Smooth muscle cell (in vitro differentiated cells): Measurements from ENCODE around the gene PALMD. TPM values are rescaled to one million over a fixed set of nuclear protein-coding genes. Genes with fewer than 3 reads are reported as not detected.

Source experiments
- DNase-seq: peaks from one replicate; lab custom pipeline; 2025; ENCODE audit not compliant: unreplicated experiment; lab: John Stamatoyannopoulos, UW
- H2AFZ ChIP-seq: fragments of 200-600 bp; sonication (generic); 2 replicates; pipeline ENCODE4 v1.6.0; 2016; ENCODE audit warnings: antibody characterized with exemption, low read depth, mild to moderate bottlenecking
- H3F3A ChIP-seq: fragments of 200-600 bp; sonication (generic); 2 replicates; pipeline ENCODE4 v1.6.0; 2017; ENCODE audit warnings: antibody characterized with exemption, low read depth
- H3K27ac ChIP-seq: fragments of 200-600 bp; sonication (generic); 2 replicates; pipeline ENCODE4 v1.5.1; 2016; ENCODE audit warnings: low read depth, mild to moderate bottlenecking
- H3K27me3 ChIP-seq: fragments of 200-600 bp; sonication (generic); 2 replicates; pipeline ENCODE4 v1.6.1; 2016; ENCODE audit warnings: low read depth, mild to moderate bottlenecking
- H3K36me3 ChIP-seq: fragments of 200-600 bp; sonication (generic); 2 replicates; pipeline ENCODE4 v1.5.1; 2016; ENCODE audit warnings: low read depth
- H3K4me1 ChIP-seq: fragments of 200-600 bp; sonication (generic); 2 replicates; pipeline ENCODE4 v1.5.1; 2016; ENCODE audit warnings: low read depth
- H3K4me2 ChIP-seq: fragments of 200-600 bp; sonication (generic); 2 replicates; pipeline ENCODE4 v1.6.0; 2016; ENCODE audit warnings: mild to moderate bottlenecking
- H3K4me3 ChIP-seq: fragments of 200-600 bp; sonication (generic); 2 replicates; pipeline ENCODE4 v1.5.1; 2016; ENCODE audit warnings: mild to moderate bottlenecking
- H3K79me2 ChIP-seq: fragments of 200-600 bp; sonication (generic); 2 replicates; pipeline ENCODE4 v1.6.0; 2016; ENCODE audit warnings: low read depth, mild to moderate bottlenecking
- H3K9ac ChIP-seq: fragments of 200-600 bp; sonication (generic); 2 replicates; pipeline ENCODE4 v1.6.0; 2016; ENCODE audit warnings: low read depth
- H3K9me3 ChIP-seq: fragments of 200-600 bp; sonication (generic); replicated peaks from 2 replicates; pipeline ENCODE4 v1.5.1; 2016; ENCODE audit warnings: low read depth
- H4K20me1 ChIP-seq: fragments of 200-600 bp; sonication (generic); 2 replicates; pipeline ENCODE4 v1.6.0; 2016; ENCODE audit warnings: low read depth
- CTCF ChIP-seq: fragments of 200-600 bp; sonication (generic); IDR thresholded peaks from 2 replicates; pipeline ENCODE4 v1.5.1; 2017; ENCODE audit warnings: borderline replicate concordance, mild to moderate bottlenecking, antibody characterized with exemption; ENCODE audit not compliant: insufficient read depth, poor library complexity, severe bottlenecking
- WGBS: methylation state at CpG from one replicate; pipeline ENCODE4 v1.1.7; 2016; ENCODE audit warnings: low lambda C conversion rate; 5-methylcytosine and 5-hydroxymethylcytosine counted together
- polyA plus RNA-seq: library from polyadenylated mRNA; unstranded; fragments of >200 nt; fragmentation: Nextera tagmentation; extraction: Ambion mirVana; gene quantifications from 2 replicates; pipeline ENCODE4 v1.2.1, GENCODE V29; 2016
- total RNA-seq: library from RNA; depleted of rRNA; stranded (reverse); fragments of >200 nt; gene quantifications from 2 replicates; pipeline ENCODE4 v1.2.3, GENCODE V29; 2014

Gene PALMD
- total and polyA plus RNA-seq, 2 experiments from 2014 or later: 1.1 to 1.2 TPM

DNA sequence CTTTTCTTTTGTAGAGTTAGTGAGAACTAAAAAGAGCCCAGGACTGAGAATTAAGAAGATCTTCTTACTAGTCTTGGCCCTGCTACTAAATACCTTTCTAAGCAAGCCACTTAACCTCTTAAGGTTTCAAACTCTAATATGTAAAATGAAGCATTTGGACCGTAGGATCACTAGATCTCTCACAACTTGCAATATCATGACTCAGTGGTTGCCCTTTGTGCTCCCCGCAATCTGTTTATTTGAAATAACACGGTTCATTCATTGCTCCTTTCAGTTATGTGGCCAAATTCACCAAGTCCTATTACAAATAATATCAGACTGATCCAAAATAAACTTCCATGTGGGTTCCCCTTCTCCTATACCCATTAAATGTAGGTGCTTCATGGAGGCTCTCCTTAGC, 10.8 kb downstream of the PALMD start:
- Histone ChIP-seq H3K4me3 (no peak overlapping the region), H4K20me1 (no peaks in the 10 kb centered on the region), H3K27me3 (no peaks in the 10 kb centered on the region), H3K9me3 (no peaks in the 10 kb centered on the region), H3K9ac (no peak overlapping the region), H3K36me3 (no peaks in the 10 kb centered on the region), H3K4me2 (no peak overlapping the region), H3K4me1 (peaks cover 13% of the 10 kb centered on the region), H2AFZ (no peak overlapping the region), H3F3A (no peaks in the 10 kb centered on the region), H3K27ac (no peak overlapping the region), H3K79me2 (no peaks in the 10 kb centered on the region)
- 88% methylated on average over 3 of the region's 3 CpGs for WGBS
- no peak for TF ChIP-seq CTCF
- no peak for DNase-seq

GRCh38 chr1:99657213-99658030, 11.5 kb downstream of the PALMD start:
- H3K9me3 ChIP-seq: no peaks in the 10 kb centered on the region
- H3K9ac ChIP-seq: no peak overlapping the region
- no peak overlapping the region for H3K27ac ChIP-seq
- no peak for TF ChIP-seq CTCF
- no peak for DNase-seq
- no peak overlapping the region for H2AFZ ChIP-seq
- H3F3A ChIP-seq: no peaks in the 10 kb centered on the region
- H3K4me1 ChIP-seq: peaks cover 17% of the 10 kb centered on the region
- WGBS: 85% methylated on average over 5 of the region's 5 CpGs
- no peaks in the 10 kb centered on the region for H3K79me2 ChIP-seq
- no peaks in the 10 kb centered on the region for H4K20me1 ChIP-seq
- H3K4me3 ChIP-seq: no peak overlapping the region
- no peaks in the 10 kb centered on the region for H3K36me3 ChIP-seq
- H3K4me2 ChIP-seq: no peak overlapping the region
- H3K27me3 ChIP-seq: no peaks in the 10 kb centered on the region

- DNase-seq: no peak
- no peaks in the 10 kb centered on the region for H3F3A ChIP-seq
- H3K9ac ChIP-seq: no peak overlapping the region
- H4K20me1 ChIP-seq: no peaks in the 10 kb centered on the region
- no peaks in the 10 kb centered on the region for H3K27me3 ChIP-seq
- H3K36me3 ChIP-seq: no peaks in the 10 kb centered on the region
- H3K9me3 ChIP-seq: no peaks in the 10 kb centered on the region
- peaks cover 16% of the 10 kb centered on the region for H3K4me1 ChIP-seq
- H3K27ac ChIP-seq: no peak overlapping the region
- H3K4me3 ChIP-seq: no peak overlapping the region
- H3K4me2 ChIP-seq: no peak overlapping the region
- TF ChIP-seq CTCF: no peak
- H3K79me2 ChIP-seq: no peaks in the 10 kb centered on the region
- WGBS: 95% methylated on average over 3 of the region's 3 CpGs
- no peak overlapping the region for H2AFZ ChIP-seq
These were observed 12.0 kb downstream of the PALMD start for GRCh38 chr1:99658031-99658290.

- no peaks in the 10 kb centered on the region for H3K9me3 ChIP-seq
- H3K4me3 ChIP-seq: no peak overlapping the region
- H3F3A ChIP-seq: no peaks in the 10 kb centered on the region
- H3K4me2 ChIP-seq: no peak overlapping the region
- H4K20me1 ChIP-seq: no peaks in the 10 kb centered on the region
- no peak for TF ChIP-seq CTCF
- H3K36me3 ChIP-seq: no peaks in the 10 kb centered on the region
- H3K27ac ChIP-seq: no peak overlapping the region
- WGBS: 82% methylated on average over 2 of the region's 2 CpGs
- H3K4me1 ChIP-seq: peaks cover 9% of the 10 kb centered on the region
- no peak for DNase-seq
- H3K27me3 ChIP-seq: no peaks in the 10 kb centered on the region
- no peak overlapping the region for H2AFZ ChIP-seq
- H3K9ac ChIP-seq: no peak overlapping the region
- H3K79me2 ChIP-seq: no peaks in the 10 kb centered on the region
These were observed 13.9 kb downstream of the PALMD start for GRCh38 chr1:99659755-99660210.
